ENCODE measurements around the gene DNAH6. TPM values are rescaled to one million over a fixed set of nuclear protein-coding genes. Genes with fewer than 3 reads are reported as not detected.

The DNAH6 gene
- total and polyA plus RNA-seq, 10 of the 15 experiments (the other 5 are each of a cell fraction or from before 2014, with no cell fraction given) = 0.07 to 1.0 (median 0.29) TPM

- TF ChIP-seq NFXL1 (IDR thresholded peaks at IDR 0.05; ENCODE audit: borderline replicate concordance) = no peak
- no peak for TF ChIP-seq TBL1XR1 (IDR thresholded peaks at IDR 0.05; ENCODE audit: low read depth, low read length)
- TF ChIP-seq ZZZ3 (IDR thresholded peaks at IDR 0.05; ENCODE audit: control insufficient read depth, insufficient read length, low read depth) = no peak
- TF ChIP-seq BMI1 (IDR thresholded peaks at IDR 0.05; ENCODE audit: borderline replicate concordance) = no peak
- TF ChIP-seq STAT1 (conservative IDR thresholded peaks at IDR 0.05) = no peak
- no peak for TF ChIP-seq ATF7 (IDR thresholded peaks at IDR 0.05; ENCODE audit: low read depth)
- TF ChIP-seq, protein P1, sequence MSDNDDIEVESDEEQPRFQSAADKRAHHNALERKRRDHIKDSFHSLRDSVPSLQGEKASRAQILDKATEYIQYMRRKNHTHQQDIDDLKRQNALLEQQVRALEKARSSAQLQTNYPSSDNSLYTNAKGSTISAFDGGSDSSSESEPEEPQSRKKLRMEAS (IDR thresholded peaks at IDR 0.05; ENCODE audit: low read depth, low read length) = no peak
Observed at GRCh38 chr2:84711651-84712050, 195.4 kb downstream of the DNAH6 start (continued).

- SMC1A ChIA-PET (ENCODE audit: uncharacterized antibody, unreplicated experiment) = no interaction called here
- Histone ChIP-seq H3K27ac (ENCODE audit: control insufficient read depth, insufficient read depth) (no peak overlapping the region), H3K4me3 (no peak overlapping the region), H3K27me3 (replicated peaks in 1 of 2; ENCODE audit: control insufficient read depth in 2 of 2, insufficient read depth in 2 of 2, low read length in 1 of 2) (no peaks in the 10 kb centered on the region; a peak in 1 of 4 replicates), H3K9ac (ENCODE audit: control insufficient read depth, insufficient read depth, low read length) (no peak overlapping the region), H3K9me3 (replicated peaks; ENCODE audit: control insufficient read depth, insufficient read depth, low read length) (no peaks in the 10 kb centered on the region), H3K36me3 (ENCODE audit: control insufficient read depth in 2 of 2, insufficient read depth in 2 of 2, low read length in 1 of 2) (no peaks in the 10 kb centered on the region), H3K4me2 (ENCODE audit: control insufficient read depth, insufficient read depth) (no peak overlapping the region), H3K4me1 (ENCODE audit: control insufficient read depth, insufficient read depth, low read length) (no peaks in the 10 kb centered on the region), H2AFZ (ENCODE audit: control insufficient read depth, low read depth, low read length) (no peak overlapping the region), H3K79me2 (ENCODE audit: control insufficient read depth, insufficient read depth, low read length) (no peaks in the 10 kb centered on the region), H4K20me1 (ENCODE audit: control insufficient read depth, insufficient read depth) (no peaks in the 10 kb centered on the region)
- POLR2A ChIA-PET = no interaction called here
- ATAC-seq (no peak), DNase-seq (ENCODE audit: low read depth, low spot score) (no peak), FAIRE-seq (no peak)
- RAD21 ChIA-PET (ENCODE audit: unreplicated experiment) = no interaction called here
- intact Hi-C loops (cut with micrococcal nuclease; ENCODE audit: unreplicated experiment) = no loop called here
- CTCF ChIA-PET = no interaction called here
- BruUV-seq (replicated peaks) = no TSS peak
- 44% methylated on average over 3 of the region's 3 CpGs for WGBS (ENCODE audit: insufficient coverage, insufficient replicate concordance, low lambda C conversion rate, missing lambda C conversion rate)
- in situ Hi-C loops (cut with MboI) = no loop called here
- TF ChIP-seq E2F8 (IDR thresholded peaks at IDR 0.05; ENCODE audit: low read depth, partially characterized antibody) (no peak), EP300 (IDR thresholded peaks at IDR 0.05; ENCODE audit: borderline replicate concordance in 1 of 2, control insufficient read depth in 1 of 2, low read depth in 2 of 2, low read length in 2 of 2) (no peak), MLLT1 (IDR thresholded peaks at IDR 0.05) (no peak), RB1 (IDR thresholded peaks at IDR 0.05; ENCODE audit: borderline replicate concordance) (no peak), FOXM1 (IDR thresholded peaks at IDR 0.05; ENCODE audit: low read depth, low read length) (no peak), ZSCAN29 (IDR thresholded peaks at IDR 0.05) (no peak), BCLAF1 (IDR thresholded peaks at IDR 0.05) (no peak), PML (IDR thresholded peaks at IDR 0.05; ENCODE audit: low read length) (no peak), CBFB (IDR thresholded peaks at IDR 0.05; ENCODE audit: low read depth) (no peak), ZZZ3 (IDR thresholded peaks at IDR 0.05; ENCODE audit: control insufficient read depth, insufficient read length, low read depth) (no peak)
Observed at GRCh38 chr2:84713441-84713840, 197.1 kb downstream of the DNAH6 start.

Measured in GM12878 (cell line).